ENCODE data around the gene MANBA.
"Not testable (repeated sequence)": the region's sequence is repeated elsewhere in the genome, so short reads cannot be mapped to it uniquely, and the experiment has no call there.

DNA sequence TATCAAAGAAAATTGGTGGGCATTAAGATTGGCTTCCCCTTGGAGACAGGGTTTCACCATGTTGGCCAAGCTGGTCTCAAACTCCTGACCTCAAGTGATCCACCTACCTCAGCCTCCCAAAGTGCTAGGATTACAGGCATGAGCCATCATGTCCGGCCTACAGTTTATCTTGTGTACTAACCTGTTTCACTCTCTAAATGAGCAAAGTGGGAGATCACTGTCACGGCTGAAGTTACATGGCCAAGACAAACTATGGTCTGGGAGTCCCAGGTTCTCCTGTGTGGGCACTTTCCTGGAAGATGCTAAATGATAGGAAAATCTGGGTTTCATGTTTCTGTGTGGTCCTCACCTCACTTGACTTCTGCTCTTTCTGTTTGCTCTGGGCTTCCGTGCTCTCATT, 33.8 kb downstream of the MANBA start:
- TF ChIP-seq, protein P1, sequence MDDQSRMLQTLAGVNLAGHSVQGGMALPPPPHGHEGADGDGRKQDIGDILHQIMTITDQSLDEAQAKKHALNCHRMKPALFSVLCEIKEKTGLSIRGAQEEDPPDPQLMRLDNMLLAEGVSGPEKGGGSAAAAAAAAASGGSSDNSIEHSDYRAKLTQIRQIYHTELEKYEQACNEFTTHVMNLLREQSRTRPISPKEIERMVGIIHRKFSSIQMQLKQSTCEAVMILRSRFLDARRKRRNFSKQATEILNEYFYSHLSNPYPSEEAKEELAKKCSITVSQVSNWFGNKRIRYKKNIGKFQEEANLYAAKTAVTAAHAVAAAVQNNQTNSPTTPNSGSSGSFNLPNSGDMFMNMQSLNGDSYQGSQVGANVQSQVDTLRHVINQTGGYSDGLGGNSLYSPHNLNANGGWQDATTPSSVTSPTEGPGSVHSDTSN (IDR thresholded peaks at IDR 0.05): not testable (repeated sequence)
- not testable (repeated sequence) for TF ChIP-seq BHLHE40 (IDR thresholded peaks at IDR 0.05; ENCODE audit: low read depth, low read length)

Data from A549 (cell line).